Suprapubic skin (tissue), 4 donors: ENCODE results near the gene DDR1. TPM values are rescaled to one million over a fixed set of nuclear protein-coding genes. Genes with fewer than 3 reads are reported as not detected.
A peak's percentile ranks its signal among the peaks of the same experiment; 100 is the strongest.

Experiments
- DNase-seq, 2 donors: peaks; one replicate each; pipeline ENCODE4 v3.0.0-alpha.2; 2019; ENCODE audit warnings: low spot score in 2 of 2
- H3K27ac ChIP-seq: fragments of 200-600 bp; sonication (generic); one replicate; pipeline ENCODE4 v1.5.1; 2019
- H3K27me3 ChIP-seq: fragments of 200-600 bp; sonication (generic); one replicate; pipeline ENCODE4 v1.5.1; 2019
- H3K36me3 ChIP-seq: fragments of 200-600 bp; sonication (generic); one replicate; pipeline ENCODE4 v1.5.1; 2019
- H3K4me1 ChIP-seq: fragments of 200-600 bp; sonication (generic); one replicate; pipeline ENCODE4 v1.5.1; 2019
- H3K4me3 ChIP-seq: fragments of 200-600 bp; sonication (generic); one replicate; pipeline ENCODE4 v1.5.1; 2019; ENCODE audit warnings: mild to moderate bottlenecking
- H3K9me3 ChIP-seq: fragments of 200-600 bp; sonication (generic); one replicate; pipeline ENCODE4 v1.5.1; 2019
- EP300 ChIP-seq: sonication (generic); formaldehyde crosslinking; IDR thresholded peaks from one replicate; pipeline ENCODE4 v1.6.1; 2017; ENCODE audit warnings: antibody characterized with exemption
- POLR2A ChIP-seq, 2 donors: fragments of 450-650 bp; IDR thresholded peaks; one replicate each; pipeline ENCODE4 v1.6.1; 2017; ENCODE audit warnings: antibody characterized with exemption in 2 of 2, mild to moderate bottlenecking in 2 of 2, moderate library complexity in 2 of 2
- POLR2AphosphoS5 ChIP-seq, 3 donors: sonication (generic); formaldehyde crosslinking; IDR thresholded peaks; one replicate each; pipeline ENCODE4 v1.6.1; 2017; ENCODE audit warnings: antibody characterized with exemption in 3 of 3
- WGBS: methylation state at CpG from one replicate; pipeline ENCODE4 v1.1.5; 2018; 5-methylcytosine and 5-hydroxymethylcytosine counted together
- total RNA-seq, 4 donors: library from RNA; depleted of rRNA; stranded (reverse); fragments of >200 nt; gene quantifications; one replicate each; pipeline ENCODE4 v1.1.0, GENCODE V29; 2016
- TF ChIP-seq, protein P1 (sequence below), 2 donors: fragments of 200-600 bp in 1 of 2; fragments of 450-650 bp in 1 of 2; sonication (generic) in 1 of 2; IDR thresholded peaks; one replicate each; pipeline ENCODE4 v1.5.1; 2016 to 2019; ENCODE audit warnings: antibody characterized with exemption in 2 of 2, mild to moderate bottlenecking in 1 of 2, moderate library complexity in 1 of 2

DDR1 gene
- total RNA-seq, 4 donors from 2014 or later = 161 to 210 (median 188) TPM

- Histone ChIP-seq H3K36me3 (no peaks in the 10 kb centered on the region), H3K9me3 (no peaks in the 10 kb centered on the region), H3K27ac (no peak overlapping the region), H3K27me3 (no peaks in the 10 kb centered on the region), H3K4me3 (no peak overlapping the region), H3K4me1 (peaks cover 56% of the 10 kb centered on the region)
- no peak for DNase-seq
- no peak for TF ChIP-seq POLR2A (IDR thresholded peaks at IDR 0.05)
- TF ChIP-seq, protein P1, sequence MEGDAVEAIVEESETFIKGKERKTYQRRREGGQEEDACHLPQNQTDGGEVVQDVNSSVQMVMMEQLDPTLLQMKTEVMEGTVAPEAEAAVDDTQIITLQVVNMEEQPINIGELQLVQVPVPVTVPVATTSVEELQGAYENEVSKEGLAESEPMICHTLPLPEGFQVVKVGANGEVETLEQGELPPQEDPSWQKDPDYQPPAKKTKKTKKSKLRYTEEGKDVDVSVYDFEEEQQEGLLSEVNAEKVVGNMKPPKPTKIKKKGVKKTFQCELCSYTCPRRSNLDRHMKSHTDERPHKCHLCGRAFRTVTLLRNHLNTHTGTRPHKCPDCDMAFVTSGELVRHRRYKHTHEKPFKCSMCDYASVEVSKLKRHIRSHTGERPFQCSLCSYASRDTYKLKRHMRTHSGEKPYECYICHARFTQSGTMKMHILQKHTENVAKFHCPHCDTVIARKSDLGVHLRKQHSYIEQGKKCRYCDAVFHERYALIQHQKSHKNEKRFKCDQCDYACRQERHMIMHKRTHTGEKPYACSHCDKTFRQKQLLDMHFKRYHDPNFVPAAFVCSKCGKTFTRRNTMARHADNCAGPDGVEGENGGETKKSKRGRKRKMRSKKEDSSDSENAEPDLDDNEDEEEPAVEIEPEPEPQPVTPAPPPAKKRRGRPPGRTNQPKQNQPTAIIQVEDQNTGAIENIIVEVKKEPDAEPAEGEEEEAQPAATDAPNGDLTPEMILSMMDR (IDR thresholded peaks at IDR 0.05) = no peak
- no peak for TF ChIP-seq POLR2AphosphoS5 (IDR thresholded peaks at IDR 0.05)
- no peak for TF ChIP-seq EP300
- WGBS = 85% methylated on average over 8 of the region's 8 CpGs
Observed at GRCh38 chr6:30879684-30880427, 4.5 kb upstream of the DDR1 start.

GRCh38 chr6:30880698-30881252, 3.5 kb upstream of the DDR1 start:
- TF ChIP-seq, protein P1 (IDR thresholded peaks at IDR 0.05) = no peak
- TF ChIP-seq POLR2AphosphoS5 (IDR thresholded peaks at IDR 0.05) (no peak), EP300 (no peak), POLR2A (IDR thresholded peaks at IDR 0.05) (no peak)

GRCh38 chr6:30881392-30882203, 2.7 kb upstream of the DDR1 start:
- WGBS = 84% methylated on average over 14 of the region's 14 CpGs
- H3K27ac ChIP-seq = peak overlapping the region; percentile 98
- H3K36me3 ChIP-seq = no peaks in the 10 kb centered on the region
- peaks cover 61% of the 10 kb centered on the region for H3K4me1 ChIP-seq
- H3K27me3 ChIP-seq = no peaks in the 10 kb centered on the region
- TF ChIP-seq, protein P1 (IDR thresholded peaks at IDR 0.05) = no peak
- TF ChIP-seq POLR2A (IDR thresholded peaks at IDR 0.05) (no peak), POLR2AphosphoS5 (IDR thresholded peaks at IDR 0.05) (no peak), EP300 (no peak)
- H3K4me3 ChIP-seq = no peak overlapping the region
- no peak for DNase-seq
- H3K9me3 ChIP-seq = no peaks in the 10 kb centered on the region

More at GRCh38 chr6:30880698-30881252, 3.5 kb upstream of the DDR1 start:
- Histone ChIP-seq H3K27ac (no peak overlapping the region), H3K4me1 (peaks cover 61% of the 10 kb centered on the region), H3K4me3 (no peak overlapping the region), H3K36me3 (no peaks in the 10 kb centered on the region), H3K27me3 (no peaks in the 10 kb centered on the region), H3K9me3 (no peaks in the 10 kb centered on the region)
- no peak for DNase-seq
- WGBS = 84% methylated on average over 9 of the region's 16 CpGs

DNA sequence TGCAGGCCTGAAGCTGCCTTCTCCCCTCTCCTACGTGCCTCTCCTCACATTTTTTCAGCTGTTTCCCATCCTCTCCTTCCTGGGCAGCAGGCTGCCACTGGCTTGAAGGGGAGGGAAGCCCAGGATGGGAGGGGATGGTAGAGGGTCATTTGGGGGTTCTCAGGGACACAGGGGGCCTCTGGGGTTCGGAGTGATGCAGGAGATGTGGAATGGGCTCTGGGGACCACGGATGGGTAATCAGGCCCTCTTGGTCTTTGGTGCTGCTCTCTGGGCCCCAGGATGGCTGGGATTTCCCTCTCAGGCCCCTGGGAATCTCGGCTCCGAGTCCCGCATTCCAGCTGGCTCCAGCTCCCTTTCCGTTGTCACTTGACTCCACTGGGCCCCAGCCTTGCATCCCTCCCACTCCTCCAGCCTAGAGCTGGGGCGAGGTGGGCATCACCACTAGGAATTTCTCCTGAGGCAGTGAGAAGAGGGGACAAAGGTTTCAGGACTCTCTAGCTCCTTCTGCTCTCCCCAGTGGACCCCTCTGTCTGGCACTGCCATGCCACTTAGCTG, 2.0 kb upstream of the DDR1 start:
- Histone ChIP-seq H3K9me3 (no peaks in the 10 kb centered on the region), H3K4me3 (peak overlapping the region; percentile 82), H3K27ac (peak overlapping the region; percentile 98), H3K27me3 (no peaks in the 10 kb centered on the region), H3K36me3 (no peaks in the 10 kb centered on the region), H3K4me1 (peaks cover 61% of the 10 kb centered on the region)
- WGBS = 41% methylated on average over 8 of the region's 8 CpGs
- DNase-seq = no peak
- TF ChIP-seq, protein P1 (IDR thresholded peaks at IDR 0.05) = no peak
- no peak for TF ChIP-seq POLR2AphosphoS5 (IDR thresholded peaks at IDR 0.05)
- TF ChIP-seq POLR2A (IDR thresholded peaks at IDR 0.05) = no peak
- no peak for TF ChIP-seq EP300
